K562 (cell line): ENCODE results near the gene HMGN1. TPM values are rescaled to one million over a fixed set of nuclear protein-coding genes. Genes with fewer than 3 reads are reported as not detected.

Source experiments
- ETS2 ChIP-seq: IDR thresholded peaks from 2 replicates; pipeline ENCODE4 v1.6.1; 2016; ENCODE audit warnings: borderline replicate concordance, missing genetic modification characterization, mild to moderate bottlenecking, moderate library complexity, missing compliant biosample characterization; ENCODE audit not compliant: poor library complexity, severe bottlenecking
- ETV1 ChIP-seq: fragments of 450-650 bp; conservative IDR thresholded peaks from 2 replicates; pipeline ENCODE4 v1.6.1; 2016; ENCODE audit warnings: missing genetic modification characterization, control low read depth, low read depth, missing compliant biosample characterization
- HEY1 ChIP-seq: fragments of 250-450 bp; sonication (Bioruptor Pico); IDR thresholded peaks from 2 replicates; pipeline ENCODE4 v1.5.0; 2020; ENCODE audit warnings: mild to moderate bottlenecking, moderate library complexity, borderline replicate concordance
- HMG20B ChIP-seq: fragments of 250-450 bp; sonication (Bioruptor Pico); IDR thresholded peaks from 2 replicates; pipeline ENCODE4 v1.5.0; 2021; ENCODE audit warnings: mild to moderate bottlenecking
- MYC ChIP-seq, 2 experiments: fragments of 250-450 bp in 1 of 2; sonication (Bioruptor Pico) in 1 of 2; IDR thresholded peaks; 2 replicates each; pipeline versions ENCODE4 v1.5.1 to v1.6.1; 2012 to 2021; ENCODE audit warnings: low read depth in 2 of 2, borderline replicate concordance in 1 of 2, improper control_type of control experiment in 1 of 2, low read length in 1 of 2, mild to moderate bottlenecking in 1 of 2, moderate library complexity in 1 of 2
- NEUROD1 ChIP-seq: fragments of 150-350 bp; IDR thresholded peaks from 2 replicates; pipeline ENCODE4 v1.6.1; 2014; ENCODE audit warnings: borderline replicate concordance, low read length, low read depth; ENCODE audit not compliant: partially characterized antibody
- RBFOX2 ChIP-seq: fragments of 200-400 bp; formaldehyde crosslinking; IDR thresholded peaks from 2 replicates; pipeline ENCODE4 v1.6.1; 2017; ENCODE audit warnings: low read depth, mild to moderate bottlenecking, low read length, moderate library complexity
- SUPT5H ChIP-seq: fragments of 450-650 bp; IDR thresholded peaks from 2 replicates; pipeline ENCODE4 v1.6.1; 2016
- TEAD4 ChIP-seq, 2 experiments: sonication (generic) in 1 of 2; formaldehyde crosslinking in 1 of 2; IDR thresholded peaks; 2 replicates each; pipeline versions ENCODE4 v1.6.1 to v1.8.0; 2012 to 2022; ENCODE audit warnings: borderline replicate concordance in 1 of 2, inconsistent platforms in 1 of 2, low read length in 1 of 2, mild to moderate bottlenecking in 1 of 2, missing genetic modification reagents in 1 of 2
- ZBTB26 ChIP-seq: fragments of 450-650 bp; formaldehyde crosslinking; IDR thresholded peaks from 2 replicates; pipeline ENCODE4 v1.4.0; 2022; ENCODE audit warnings: missing genetic modification characterization
- ZNF232 ChIP-seq: sonication (generic); formaldehyde crosslinking; IDR thresholded peaks from 2 replicates; pipeline ENCODE4 v1.8.0; 2022; ENCODE audit warnings: mild to moderate bottlenecking, missing genetic modification reagents
- ZNF655 ChIP-seq: fragments of 250-450 bp; sonication (Bioruptor Pico); IDR thresholded peaks from 2 replicates; pipeline ENCODE4 v1.5.0; 2021
- ZNF766 ChIP-seq: fragments of 200-800 bp; sonication (Bioruptor generic); conservative IDR thresholded peaks from 2 replicates; pipeline ENCODE4 v1.6.1; 2016; ENCODE audit warnings: missing genetic modification characterization, missing compliant biosample characterization
- polyA plus RNA-seq, 8 experiments: library from polyadenylated mRNA; depleted of rRNA in 4 of 8; stranded (reverse) in 5 of 8; unstranded in 3 of 8; fragments of >200 nt; fragmentation: Nextera tagmentation in 2 of 8; fragmentation: Illumina TruSeq in 1 of 8; extraction: Ambion mirVana in 2 of 8; extraction: Trizol in 1 of 8; gene quantifications; 2 replicates each; pipeline versions ENCODE4 v1.2.1 to v1.2.3, GENCODE V29; 2011 to 2014; ENCODE audit warnings: inconsistent platforms in 1 of 8, missing spikeins in 1 of 8
- total RNA-seq, 7 experiments: library from RNA; depleted of rRNA in 6 of 7; stranded (reverse); fragments of >200 nt in 6 of 7; fragmentation: Illumina TruSeq in 2 of 7; extraction: Trizol in 2 of 7; gene quantifications; 2 replicates each; pipeline versions ENCODE4 v1.2.1 to v1.2.3, GENCODE V29; 2011 to 2021; ENCODE audit warnings: low replicate concordance in 1 of 7
- TF ChIP-seq, protein P1 (sequence below): sonication (generic); IDR thresholded peaks from 2 replicates; pipeline ENCODE4 v1.6.1; 2016
- TF ChIP-seq, protein P2 (sequence below): sonication (generic); formaldehyde crosslinking; IDR thresholded peaks from 2 replicates; pipeline ENCODE4 v1.8.0; 2022; ENCODE audit warnings: mild to moderate bottlenecking, missing genetic modification reagents
- TF ChIP-seq, protein P3 (sequence below): sonication (generic); formaldehyde crosslinking; IDR thresholded peaks from 2 replicates; pipeline ENCODE4 v1.8.1; 2023; ENCODE audit warnings: mild to moderate bottlenecking, missing genetic modification reagents, moderate library complexity

HMGN1 gene
- total and polyA plus RNA-seq, 9 of the 15 experiments (the other 6 are each of a cell fraction or from before 2014, with no cell fraction given): 124 to 626 (median 498) TPM

- TF ChIP-seq, protein P1, sequence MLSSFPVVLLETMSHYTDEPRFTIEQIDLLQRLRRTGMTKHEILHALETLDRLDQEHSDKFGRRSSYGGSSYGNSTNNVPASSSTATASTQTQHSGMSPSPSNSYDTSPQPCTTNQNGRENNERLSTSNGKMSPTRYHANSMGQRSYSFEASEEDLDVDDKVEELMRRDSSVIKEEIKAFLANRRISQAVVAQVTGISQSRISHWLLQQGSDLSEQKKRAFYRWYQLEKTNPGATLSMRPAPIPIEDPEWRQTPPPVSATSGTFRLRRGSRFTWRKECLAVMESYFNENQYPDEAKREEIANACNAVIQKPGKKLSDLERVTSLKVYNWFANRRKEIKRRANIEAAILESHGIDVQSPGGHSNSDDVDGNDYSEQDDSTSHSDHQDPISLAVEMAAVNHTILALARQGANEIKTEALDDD: peak; percentile 53
- no peak for TF ChIP-seq ZNF655
- 0 out of 2 replicates have a peak, but pooled peaks have one; percentile 12 for TF ChIP-seq SUPT5H
- no peak for TF ChIP-seq NEUROD1
- no peak for TF ChIP-seq ETS2
- 0 out of 2 replicates have a peak, but pooled peaks have one; percentile 32 for TF ChIP-seq HMG20B (CRISPR knock-in tag)
- TF ChIP-seq ETV1: 0 out of 2 replicates have a peak, but pooled peaks have one; percentile 36
- TF ChIP-seq ZNF232 (CRISPR knock-in tag): no peak
- no peak for TF ChIP-seq HEY1 (CRISPR knock-in tag)
- TF ChIP-seq, protein P2, sequence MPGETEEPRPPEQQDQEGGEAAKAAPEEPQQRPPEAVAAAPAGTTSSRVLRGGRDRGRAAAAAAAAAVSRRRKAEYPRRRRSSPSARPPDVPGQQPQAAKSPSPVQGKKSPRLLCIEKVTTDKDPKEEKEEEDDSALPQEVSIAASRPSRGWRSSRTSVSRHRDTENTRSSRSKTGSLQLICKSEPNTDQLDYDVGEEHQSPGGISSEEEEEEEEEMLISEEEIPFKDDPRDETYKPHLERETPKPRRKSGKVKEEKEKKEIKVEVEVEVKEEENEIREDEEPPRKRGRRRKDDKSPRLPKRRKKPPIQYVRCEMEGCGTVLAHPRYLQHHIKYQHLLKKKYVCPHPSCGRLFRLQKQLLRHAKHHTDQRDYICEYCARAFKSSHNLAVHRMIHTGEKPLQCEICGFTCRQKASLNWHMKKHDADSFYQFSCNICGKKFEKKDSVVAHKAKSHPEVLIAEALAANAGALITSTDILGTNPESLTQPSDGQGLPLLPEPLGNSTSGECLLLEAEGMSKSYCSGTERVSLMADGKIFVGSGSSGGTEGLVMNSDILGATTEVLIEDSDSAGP (CRISPR knock-in tag): peak; percentile 71; the same call in 1 of the 2 replicates
- TF ChIP-seq ZBTB26 (CRISPR knock-in tag): 0 out of 2 replicates have a peak, but pooled peaks have one; percentile 72
- TF ChIP-seq, protein P3, sequence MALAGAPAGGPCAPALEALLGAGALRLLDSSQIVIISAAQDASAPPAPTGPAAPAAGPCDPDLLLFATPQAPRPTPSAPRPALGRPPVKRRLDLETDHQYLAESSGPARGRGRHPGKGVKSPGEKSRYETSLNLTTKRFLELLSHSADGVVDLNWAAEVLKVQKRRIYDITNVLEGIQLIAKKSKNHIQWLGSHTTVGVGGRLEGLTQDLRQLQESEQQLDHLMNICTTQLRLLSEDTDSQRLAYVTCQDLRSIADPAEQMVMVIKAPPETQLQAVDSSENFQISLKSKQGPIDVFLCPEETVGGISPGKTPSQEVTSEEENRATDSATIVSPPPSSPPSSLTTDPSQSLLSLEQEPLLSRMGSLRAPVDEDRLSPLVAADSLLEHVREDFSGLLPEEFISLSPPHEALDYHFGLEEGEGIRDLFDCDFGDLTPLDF (CRISPR knock-in tag): 0 out of 2 replicates have a peak, but pooled peaks have one; percentile 11
- peak; percentile 54 for TF ChIP-seq RBFOX2
- TF ChIP-seq TEAD4 (IDR thresholded peaks at IDR 0.05; ENCODE audit: low read length): peak; percentile 61
- no peak for TF ChIP-seq TEAD4 (CRISPR knock-in tag; IDR thresholded peaks at IDR 0.05; ENCODE audit: borderline replicate concordance)
- TF ChIP-seq MYC (IDR thresholded peaks at IDR 0.05; ENCODE audit: low read depth, low read length): no peak
- no peak for TF ChIP-seq MYC (CRISPR knock-in tag; IDR thresholded peaks at IDR 0.05; ENCODE audit: borderline replicate concordance, low read depth)
- TF ChIP-seq ZNF766: 0 out of 2 replicates have a peak, but pooled peaks have one; percentile 21
Measured at GRCh38 chr21:39314143-39315027, 34.5 kb downstream of the HMGN1 start (continued).
